ENCODE measurements around the gene ABTB2.

The ABTB2 gene

DNA sequence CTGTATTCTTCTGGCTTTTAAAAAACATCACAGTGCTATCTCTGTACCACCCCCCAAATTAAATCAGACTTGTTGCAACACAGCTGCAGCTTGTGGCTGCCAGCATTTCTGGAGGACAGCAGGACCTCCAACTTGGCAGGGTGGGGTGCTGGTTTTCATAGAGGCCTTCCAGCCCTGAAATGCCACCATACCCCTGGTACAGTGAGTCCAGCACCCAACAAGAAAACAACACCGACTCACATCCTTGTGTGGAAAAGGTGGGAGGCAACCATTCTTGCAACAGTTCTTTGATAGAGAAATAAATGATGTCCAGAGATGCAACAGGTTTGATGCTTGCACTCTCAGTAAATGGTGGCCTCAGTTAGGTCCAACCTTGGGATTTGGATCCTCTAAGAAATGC lies 96.0 kb downstream of the ABTB2 start:
- TF ChIP-seq, protein P1, sequence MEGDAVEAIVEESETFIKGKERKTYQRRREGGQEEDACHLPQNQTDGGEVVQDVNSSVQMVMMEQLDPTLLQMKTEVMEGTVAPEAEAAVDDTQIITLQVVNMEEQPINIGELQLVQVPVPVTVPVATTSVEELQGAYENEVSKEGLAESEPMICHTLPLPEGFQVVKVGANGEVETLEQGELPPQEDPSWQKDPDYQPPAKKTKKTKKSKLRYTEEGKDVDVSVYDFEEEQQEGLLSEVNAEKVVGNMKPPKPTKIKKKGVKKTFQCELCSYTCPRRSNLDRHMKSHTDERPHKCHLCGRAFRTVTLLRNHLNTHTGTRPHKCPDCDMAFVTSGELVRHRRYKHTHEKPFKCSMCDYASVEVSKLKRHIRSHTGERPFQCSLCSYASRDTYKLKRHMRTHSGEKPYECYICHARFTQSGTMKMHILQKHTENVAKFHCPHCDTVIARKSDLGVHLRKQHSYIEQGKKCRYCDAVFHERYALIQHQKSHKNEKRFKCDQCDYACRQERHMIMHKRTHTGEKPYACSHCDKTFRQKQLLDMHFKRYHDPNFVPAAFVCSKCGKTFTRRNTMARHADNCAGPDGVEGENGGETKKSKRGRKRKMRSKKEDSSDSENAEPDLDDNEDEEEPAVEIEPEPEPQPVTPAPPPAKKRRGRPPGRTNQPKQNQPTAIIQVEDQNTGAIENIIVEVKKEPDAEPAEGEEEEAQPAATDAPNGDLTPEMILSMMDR (conservative IDR thresholded peaks at IDR 0.05; ENCODE audit: control insufficient read depth, insufficient read depth, low read depth, low read length) = no peak
- DNase-seq (ENCODE audit: low read depth) = no peak
- H3K4me3 ChIP-seq (ENCODE audit: control insufficient read depth, low read depth, low read length) = no peak overlapping the region

DNA sequence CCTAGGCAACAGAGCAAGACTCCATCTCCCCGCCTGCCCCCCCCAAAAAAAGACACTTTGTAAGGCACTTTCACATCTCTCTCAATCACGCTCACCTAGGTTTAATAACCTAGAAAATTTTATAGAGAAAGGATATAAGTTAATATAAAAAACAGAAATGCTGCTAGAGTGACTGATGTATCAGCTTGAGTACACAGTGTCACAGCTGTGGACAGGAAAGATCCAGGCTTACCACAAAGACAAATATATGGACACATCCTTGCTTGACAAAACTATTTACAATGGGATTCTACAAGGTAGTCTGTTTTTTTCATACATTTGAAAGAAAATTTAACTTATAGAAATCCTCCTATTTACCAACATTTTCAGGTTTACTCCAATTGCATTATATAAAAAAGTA lies 96.7 kb downstream of the ABTB2 start:
- no peak for DNase-seq (ENCODE audit: low read depth)
- H3K4me3 ChIP-seq (ENCODE audit: control insufficient read depth, low read depth, low read length) = no peak overlapping the region
- TF ChIP-seq, protein P1 (conservative IDR thresholded peaks at IDR 0.05; ENCODE audit: control insufficient read depth, insufficient read depth, low read depth, low read length) = no peak

DNA sequence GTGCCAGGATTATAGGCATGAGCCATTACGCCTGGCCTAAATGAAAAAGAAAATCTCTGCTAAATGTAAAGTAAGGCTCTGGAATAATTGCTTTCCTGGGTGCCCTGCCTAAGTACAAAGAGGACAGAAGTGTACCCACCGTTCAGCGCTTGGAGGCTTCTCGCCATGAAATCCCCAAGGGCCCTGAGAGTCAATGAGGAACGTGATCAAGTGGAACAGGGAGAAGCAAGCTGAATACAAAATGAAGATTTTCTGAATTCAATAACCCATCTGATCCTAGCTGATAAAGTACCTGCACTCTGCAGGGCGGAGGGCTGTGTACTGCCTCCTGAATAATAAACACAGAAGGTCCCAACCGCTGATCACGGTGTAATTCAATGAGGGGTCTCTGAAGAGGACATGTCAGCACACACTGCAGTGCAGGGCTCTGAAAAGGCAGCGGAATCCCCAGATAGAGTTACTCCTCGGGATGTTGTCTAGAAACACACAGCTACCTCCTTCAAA lies 97.7 kb downstream of the ABTB2 start:
- TF ChIP-seq, protein P1 (conservative IDR thresholded peaks at IDR 0.05; ENCODE audit: control insufficient read depth, insufficient read depth, low read depth, low read length) = no peak

DNA sequence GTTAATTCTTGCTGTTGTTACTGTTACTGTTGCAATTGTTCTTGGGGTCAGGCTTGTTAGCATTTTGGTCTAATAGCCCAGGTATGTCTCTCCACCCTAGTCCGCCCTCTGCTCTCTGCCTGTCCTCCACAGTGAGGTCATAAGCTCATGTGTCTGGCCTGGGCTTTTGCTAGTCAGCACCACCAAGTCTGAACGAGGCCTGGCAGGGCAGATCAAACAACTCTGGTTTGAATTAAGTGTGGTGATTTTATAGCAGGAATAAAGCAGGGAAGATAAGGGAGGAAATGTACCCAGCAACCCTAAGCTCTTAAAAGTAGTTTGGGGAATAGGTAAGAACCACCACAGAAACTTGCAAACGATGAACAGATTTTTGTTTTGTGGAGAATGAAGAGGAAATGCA lies 98.7 kb downstream of the ABTB2 start:
- TF ChIP-seq, protein P1 (conservative IDR thresholded peaks at IDR 0.05; ENCODE audit: control insufficient read depth, insufficient read depth, low read depth, low read length) = no peak
- no peak for DNase-seq (ENCODE audit: low read depth)
- H3K4me3 ChIP-seq (ENCODE audit: control insufficient read depth, low read depth, low read length) = no peak overlapping the region

More for the DNA sequence above, 97.7 kb downstream of the ABTB2 start:
- no peak overlapping the region for H3K4me3 ChIP-seq (ENCODE audit: control insufficient read depth, low read depth, low read length)
- no peak for DNase-seq (ENCODE audit: low read depth)

DNA sequence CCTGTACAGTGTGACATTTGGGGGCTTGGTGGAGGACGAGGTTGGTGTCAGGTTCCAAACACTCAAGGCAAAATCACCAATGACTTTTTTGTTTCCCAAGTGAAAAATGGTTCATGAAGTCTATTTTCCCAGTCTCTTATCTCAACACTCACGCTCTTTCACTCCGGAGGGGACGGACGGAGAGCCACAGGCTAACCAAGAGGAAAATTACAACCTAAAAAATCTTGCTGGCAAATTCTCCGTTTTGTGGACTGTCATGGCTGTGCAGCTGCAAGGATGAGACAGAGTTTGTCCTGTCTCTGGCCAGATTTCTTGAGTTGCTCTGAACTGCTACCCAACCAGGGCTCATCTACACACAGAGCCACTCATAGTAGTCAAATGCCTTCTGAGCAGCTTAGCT lies 101.2 kb downstream of the ABTB2 start:
- no peak for DNase-seq (ENCODE audit: low read depth)
- no peak overlapping the region for H3K4me3 ChIP-seq (ENCODE audit: control insufficient read depth, low read depth, low read length)
- TF ChIP-seq, protein P1 (conservative IDR thresholded peaks at IDR 0.05; ENCODE audit: control insufficient read depth, insufficient read depth, low read depth, low read length) = no peak

DNA sequence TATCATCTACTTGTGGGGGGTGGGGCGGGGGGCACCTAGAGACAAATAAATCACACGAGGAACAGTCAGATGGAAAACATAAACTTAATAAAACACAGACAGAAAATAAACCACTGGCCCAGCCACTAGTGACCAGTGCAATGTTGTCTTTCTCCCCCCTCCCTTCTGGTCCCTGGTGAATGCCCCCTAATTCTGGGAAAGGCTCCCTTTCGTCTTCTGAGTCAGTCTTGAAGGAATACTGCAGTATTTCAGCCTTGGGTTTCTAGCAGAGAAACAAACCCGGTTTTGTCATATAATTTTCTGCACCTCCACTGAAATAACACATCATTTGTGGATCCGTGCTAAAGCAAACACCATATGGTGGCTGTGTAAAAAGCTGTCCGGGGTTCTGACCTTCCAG lies 101.7 kb downstream of the ABTB2 start:
- DNase-seq (ENCODE audit: low read depth) = no peak
- TF ChIP-seq, protein P1 (conservative IDR thresholded peaks at IDR 0.05; ENCODE audit: control insufficient read depth, insufficient read depth, low read depth, low read length) = no peak
- no peak overlapping the region for H3K4me3 ChIP-seq (ENCODE audit: control insufficient read depth, low read depth, low read length)

DNA sequence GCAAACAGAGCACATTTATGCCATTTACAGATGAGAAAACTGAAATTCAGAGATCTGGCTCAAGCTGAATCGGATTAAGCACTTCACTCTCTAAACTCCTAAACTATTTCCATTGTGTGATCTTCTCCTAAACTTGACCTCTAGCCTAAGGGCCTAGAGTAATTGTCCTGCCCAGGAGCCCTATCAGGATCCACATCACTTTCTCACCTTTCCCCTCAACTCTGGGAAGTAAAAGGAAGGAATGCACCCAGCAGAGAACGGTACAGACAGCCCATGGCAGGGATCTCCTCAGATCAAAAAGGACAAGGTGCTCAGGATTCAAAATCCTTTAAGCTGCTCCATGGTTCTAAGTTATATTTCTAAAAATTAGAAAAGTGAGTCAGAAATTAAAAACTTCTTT lies 102.7 kb downstream of the ABTB2 start:
- DNase-seq (ENCODE audit: low read depth) = no peak
- no peak overlapping the region for H3K4me3 ChIP-seq (ENCODE audit: control insufficient read depth, low read depth, low read length)
- TF ChIP-seq, protein P1 (conservative IDR thresholded peaks at IDR 0.05; ENCODE audit: control insufficient read depth, insufficient read depth, low read depth, low read length) = no peak
